ENCODE results near the gene GUCA2B.

Gene GUCA2B

GRCh38 chr1:42189931-42190853 is 37.0 kb downstream of the GUCA2B start:
- no peak for DNase-seq (ENCODE audit: low read depth)

DNA sequence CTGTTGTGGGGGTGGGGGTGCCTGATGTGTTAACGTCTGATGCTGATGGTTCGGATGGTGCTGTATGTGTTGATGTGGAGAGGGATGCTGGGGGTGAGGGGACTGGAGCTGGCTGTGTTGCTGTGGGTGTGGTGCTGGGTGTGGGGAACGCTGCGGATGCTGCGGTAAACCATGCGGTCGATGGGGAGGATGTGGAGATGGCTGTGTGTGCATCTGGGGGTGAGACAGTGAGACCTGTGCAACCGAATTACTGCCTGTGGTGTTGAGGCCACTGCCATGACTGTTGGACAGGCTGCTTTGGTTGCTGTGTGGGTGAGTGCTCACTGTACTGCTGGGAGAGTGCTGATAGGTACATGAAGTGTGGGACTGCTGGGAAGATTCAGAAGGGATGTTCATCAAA is 38.1 kb downstream of the GUCA2B start:
- DNase-seq (ENCODE audit: low read depth): no peak

DNA sequence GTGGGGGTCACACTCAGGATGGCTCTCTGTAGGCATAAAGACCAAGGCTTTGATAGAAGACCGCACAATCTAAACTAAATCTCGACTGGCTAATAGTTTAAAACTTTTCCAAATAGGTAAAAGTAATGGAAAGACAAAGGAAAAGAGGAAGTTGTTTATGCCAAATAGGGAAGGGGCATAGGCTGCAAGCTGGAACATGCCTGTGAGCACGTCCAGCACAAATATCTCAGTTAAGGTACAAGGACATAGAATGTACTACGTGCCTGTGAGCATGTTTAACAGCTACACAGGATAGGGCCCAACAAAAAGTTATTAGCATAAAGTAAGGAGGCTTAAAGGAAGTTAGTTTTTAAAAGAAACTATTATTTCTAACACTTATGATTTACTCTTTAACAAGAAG is 38.9 kb downstream of the GUCA2B start:
- no peak for DNase-seq (ENCODE audit: low read depth)

DNA sequence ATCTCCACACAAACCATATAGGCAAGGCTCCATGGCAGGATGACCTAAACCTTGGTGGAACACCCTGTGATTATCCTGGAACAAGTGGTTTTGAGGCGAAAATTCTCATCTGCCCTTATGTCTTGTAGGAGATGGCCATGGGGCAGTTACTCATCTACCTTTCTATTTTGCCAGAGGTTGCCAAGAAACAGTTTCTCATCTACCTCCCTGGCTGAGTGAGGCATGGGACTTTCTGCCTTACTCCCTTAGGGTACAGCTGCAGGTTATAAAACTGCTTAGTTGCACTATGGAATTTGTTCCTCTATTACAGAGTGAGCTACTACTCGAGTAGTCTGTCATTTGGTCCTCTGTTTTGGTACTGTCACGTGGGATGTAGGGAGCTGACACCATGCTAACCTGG is 42.6 kb downstream of the GUCA2B start:
- no peak for DNase-seq (ENCODE audit: low read depth)

DNA sequence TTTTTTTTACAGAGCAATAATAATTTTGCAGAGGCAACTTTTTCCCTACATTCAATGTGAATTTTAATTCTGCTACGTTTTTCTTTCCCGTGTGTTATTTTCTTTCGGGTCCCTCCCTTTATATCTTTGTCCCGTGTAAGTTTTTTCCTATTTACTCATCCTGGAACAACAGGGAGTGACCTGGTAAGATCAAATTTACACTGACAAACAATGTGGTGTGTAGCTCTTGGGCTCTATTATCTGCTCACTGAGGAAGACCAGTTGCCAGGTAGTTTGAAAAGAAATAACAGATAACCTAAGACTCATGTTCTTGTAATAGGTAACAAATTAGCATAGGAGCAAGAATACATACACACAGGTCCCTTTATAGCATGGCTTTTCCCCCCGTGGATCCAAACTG is 45.0 kb downstream of the GUCA2B start:
- DNase-seq (ENCODE audit: low read depth): no peak

- no peak for DNase-seq (ENCODE audit: low read depth)
These were observed 48.8 kb downstream of the GUCA2B start for GRCh38 chr1:42201986-42202385.
